ENCODE data around the gene SRGAP2B.
"Not testable (repeated sequence)": the region's sequence is repeated elsewhere in the genome, so short reads cannot be mapped to it uniquely, and the experiment has no call there.

SRGAP2B gene

DNA sequence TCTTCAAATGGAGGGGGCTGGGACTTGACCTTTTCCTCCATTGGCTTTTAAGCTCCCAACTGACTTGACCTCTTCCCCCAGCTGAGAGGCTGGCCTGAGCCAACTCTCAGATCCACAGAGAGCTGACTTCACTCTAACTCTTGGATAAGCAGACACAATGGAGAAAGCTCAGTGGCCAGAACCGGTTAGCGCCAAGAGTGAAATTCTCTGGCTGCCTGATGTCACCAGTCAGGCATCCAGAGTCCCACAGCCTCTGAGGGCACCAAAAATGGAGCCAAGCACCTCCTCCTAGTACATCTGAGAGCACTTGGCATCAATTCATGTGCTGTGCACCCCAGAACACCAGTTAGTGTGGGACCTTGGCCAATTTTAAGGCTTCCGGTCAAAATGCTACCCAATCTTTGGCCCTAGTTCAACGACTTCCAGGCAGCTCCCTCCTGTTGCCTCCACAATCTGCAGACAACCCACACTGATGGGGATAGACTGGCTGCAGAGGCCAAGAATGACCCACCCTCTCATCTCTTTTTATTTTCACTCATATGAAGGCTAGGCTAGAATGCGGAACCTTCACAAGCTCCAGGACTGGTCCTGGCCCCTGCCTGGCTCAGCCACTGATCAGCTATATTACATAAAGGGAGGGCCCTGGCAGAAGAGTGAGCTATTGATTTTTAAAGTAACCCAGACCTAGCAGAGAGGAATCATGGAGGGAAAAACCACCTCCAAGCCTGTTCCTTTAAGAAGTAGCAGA is 200.5 kb downstream of the SRGAP2B start:
- DNase-seq (ENCODE audit: low spot score) = not testable (repeated sequence)

DNA sequence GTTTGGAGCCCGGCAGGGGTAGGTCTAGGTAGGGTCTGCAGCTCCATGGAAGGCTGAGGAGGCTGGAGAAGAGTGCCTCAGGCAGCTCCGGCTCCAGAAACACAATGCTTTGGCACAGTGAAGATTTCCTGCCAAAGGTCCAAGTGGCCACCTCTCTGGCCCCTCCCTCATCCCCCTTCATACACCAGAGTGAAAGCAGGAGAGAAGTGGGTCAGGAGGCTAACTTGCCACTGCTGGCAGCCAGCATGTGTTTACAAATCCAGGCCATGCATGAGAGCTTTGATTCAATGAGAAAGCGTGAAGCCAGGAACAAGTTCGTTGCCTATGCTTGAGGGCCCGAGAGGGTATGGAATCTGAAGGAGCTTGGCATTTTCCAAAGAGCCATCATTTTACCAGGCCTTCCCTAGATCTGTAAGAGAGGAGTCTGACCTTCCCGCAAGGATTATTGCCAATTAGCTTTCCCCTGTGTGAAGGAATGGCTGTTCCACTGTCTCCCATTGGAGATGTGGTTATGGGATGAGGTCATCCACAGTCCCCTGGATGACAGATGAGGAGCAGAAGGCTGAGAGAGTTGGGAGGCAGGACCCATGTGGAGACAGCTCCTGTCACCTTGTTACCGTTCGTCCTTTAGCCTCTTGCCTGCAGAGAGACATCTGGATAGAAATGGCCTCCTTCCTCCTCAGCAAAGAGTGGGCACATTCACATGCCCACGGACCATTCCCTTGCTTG is 201.3 kb downstream of the SRGAP2B start:
- not testable (repeated sequence) for DNase-seq (ENCODE audit: low spot score)

DNA sequence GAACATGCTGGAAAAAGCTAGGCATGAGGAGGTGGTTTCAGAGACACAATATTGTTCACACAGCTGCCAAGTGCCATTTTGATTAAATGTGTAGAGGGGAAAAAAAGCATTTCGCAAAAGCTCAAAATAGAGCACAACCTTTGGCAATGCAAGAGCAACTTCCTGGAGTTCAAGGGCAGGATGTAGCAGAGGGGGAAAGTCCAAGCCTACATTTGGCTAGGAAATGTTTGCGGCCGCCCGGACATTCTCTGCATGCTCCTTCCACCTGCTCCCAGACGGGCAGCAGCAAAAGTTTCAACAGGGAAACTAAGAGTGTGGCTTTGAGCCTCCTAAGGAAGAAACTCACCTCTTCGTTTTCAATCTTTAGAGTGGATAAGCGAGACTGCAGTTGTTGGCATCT is 202.1 kb downstream of the SRGAP2B start:
- not testable (repeated sequence) for DNase-seq (ENCODE audit: low spot score)

DNA sequence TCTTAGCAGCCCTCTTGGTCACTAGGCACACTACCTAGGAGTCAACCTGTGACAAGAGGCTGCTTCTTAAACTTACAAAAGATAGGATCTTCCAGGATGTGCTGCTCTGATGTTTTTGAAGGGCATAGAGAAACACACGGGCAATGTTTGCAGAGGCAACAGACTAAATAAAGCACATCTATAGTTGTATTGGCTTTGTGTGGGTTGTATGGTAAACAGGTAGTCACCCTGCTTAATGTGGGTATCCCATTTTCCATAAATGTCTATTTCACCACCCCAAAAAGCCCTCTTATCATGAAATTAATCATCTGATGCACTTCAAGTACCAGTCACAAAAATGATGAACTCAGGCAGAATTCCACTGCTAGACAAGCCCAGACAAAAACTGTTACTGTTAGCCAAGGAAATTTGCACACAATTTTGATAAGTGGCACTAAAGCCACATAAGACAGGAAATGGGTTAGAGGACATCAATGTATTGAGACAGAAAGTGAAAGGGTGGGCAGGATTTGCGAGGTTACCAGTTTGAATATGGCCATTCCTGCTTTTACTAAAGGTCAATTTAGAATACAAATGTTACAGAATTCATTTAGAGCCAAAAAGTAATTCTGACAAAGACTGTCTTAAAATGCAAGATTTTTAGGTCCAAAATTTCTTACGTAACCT is 205.5 kb downstream of the SRGAP2B start:
- not testable (repeated sequence) for DNase-seq (ENCODE audit: low spot score)

DNA sequence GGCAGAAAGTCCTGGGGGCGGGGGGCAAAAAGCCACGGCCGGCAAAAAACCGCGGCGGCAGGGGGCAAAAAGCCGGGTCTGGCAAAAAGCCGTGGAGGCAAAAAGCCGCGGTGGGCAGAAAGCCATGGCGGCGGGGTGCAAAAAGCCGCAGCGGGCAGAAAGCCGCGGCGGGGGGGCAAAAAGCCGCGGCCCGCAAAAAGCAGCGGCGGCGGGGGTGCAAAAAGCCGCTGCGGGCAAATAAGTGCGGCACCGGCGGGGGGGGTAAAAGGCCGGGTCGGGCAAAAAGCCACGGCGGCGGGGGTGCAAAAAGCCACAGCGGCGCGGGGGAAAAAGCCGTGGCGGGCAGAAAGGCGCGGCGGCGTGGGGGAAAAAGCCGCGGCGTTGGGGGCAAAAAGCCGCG is 212.1 kb downstream of the SRGAP2B start:
- peak; percentile 0 for DNase-seq (ENCODE audit: low spot score)

DNA sequence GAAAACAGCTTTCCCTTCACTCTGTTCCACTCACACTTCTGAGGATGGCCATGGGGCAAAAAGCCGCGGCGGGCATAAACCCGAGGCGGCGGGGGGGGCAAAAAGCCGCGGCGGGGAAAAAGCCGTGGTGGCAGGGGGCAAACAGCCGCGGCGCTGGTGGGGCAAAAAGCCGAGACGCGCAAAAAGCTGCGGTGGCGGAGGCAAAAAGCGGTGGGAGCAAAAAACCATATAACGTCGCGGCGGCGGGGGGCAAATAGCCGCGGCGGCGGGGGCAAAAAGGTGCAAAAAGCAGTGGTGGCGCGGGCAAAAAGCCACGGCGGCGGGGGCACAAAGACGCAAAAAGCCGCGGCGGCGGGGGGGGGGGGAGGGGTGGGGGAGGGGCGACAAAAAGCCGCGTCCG is 212.8 kb downstream of the SRGAP2B start:
- DNase-seq (ENCODE audit: low spot score) = not testable (repeated sequence)

DNA sequence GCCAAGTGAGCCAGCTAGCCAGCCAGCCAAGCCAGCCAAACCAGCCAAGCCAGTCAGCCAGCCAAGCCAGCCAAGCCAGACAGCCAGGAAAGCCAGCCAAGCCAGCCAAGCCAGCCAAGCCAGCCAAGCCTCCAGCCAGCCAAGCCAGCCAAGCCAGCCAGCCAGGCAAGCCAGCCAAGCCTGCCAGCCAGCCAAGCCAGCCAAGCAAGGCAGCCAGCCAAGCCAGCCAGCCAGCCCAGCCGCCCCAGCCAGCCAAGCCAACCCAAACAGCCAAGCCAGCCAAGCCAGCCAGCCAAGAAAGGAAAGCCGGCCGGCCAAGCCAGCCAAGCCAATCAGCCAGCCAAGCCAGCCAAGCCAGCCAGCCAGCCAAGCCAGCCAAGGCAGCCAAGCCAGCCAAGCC is 236.5 kb downstream of the SRGAP2B start:
- not testable (repeated sequence) for DNase-seq (ENCODE audit: low spot score)
